Tibial nerve (tissue), 4 donors: Measurements from ENCODE around the gene CDSN.

Source experiments
- CTCF ChIP-seq, 5 experiments: fragments of 200-600 bp in 3 of 5; fragments of 450-650 bp in 2 of 5; sonication (generic) in 3 of 5; IDR thresholded peaks; one replicate each; pipeline ENCODE4 v1.5.1; 2016 to 2019; ENCODE audit warnings: antibody characterized with exemption in 5 of 5, mild to moderate bottlenecking in 3 of 5, moderate library complexity in 2 of 5
- EP300 ChIP-seq, 2 donors: sonication (generic); formaldehyde crosslinking; IDR thresholded peaks; one replicate each; pipeline ENCODE4 v1.6.1; 2017; ENCODE audit warnings: antibody characterized with exemption in 2 of 2, mild to moderate bottlenecking in 1 of 2
- POLR2A ChIP-seq, 2 donors: fragments of 450-650 bp; IDR thresholded peaks; one replicate each; pipeline ENCODE4 v1.6.1; 2017; ENCODE audit warnings: antibody characterized with exemption in 2 of 2, mild to moderate bottlenecking in 2 of 2, moderate library complexity in 2 of 2

- no peak for TF ChIP-seq CTCF (IDR thresholded peaks at IDR 0.05)
- no peak for TF ChIP-seq POLR2A (IDR thresholded peaks at IDR 0.05)
- TF ChIP-seq EP300 (IDR thresholded peaks at IDR 0.05) = no peak
Measured at GRCh38 chr6:31122791-31123706, 2.8 kb upstream of the CDSN start.
